Stromal cell of bone marrow (primary cell): ENCODE measurements around the gene DUS1L.

Source experiments
- DNase-seq: peaks from one replicate; pipeline ENCODE4 v3.0.0-alpha.2; 2012; ENCODE audit warnings: low read depth

The DUS1L gene

DNA sequence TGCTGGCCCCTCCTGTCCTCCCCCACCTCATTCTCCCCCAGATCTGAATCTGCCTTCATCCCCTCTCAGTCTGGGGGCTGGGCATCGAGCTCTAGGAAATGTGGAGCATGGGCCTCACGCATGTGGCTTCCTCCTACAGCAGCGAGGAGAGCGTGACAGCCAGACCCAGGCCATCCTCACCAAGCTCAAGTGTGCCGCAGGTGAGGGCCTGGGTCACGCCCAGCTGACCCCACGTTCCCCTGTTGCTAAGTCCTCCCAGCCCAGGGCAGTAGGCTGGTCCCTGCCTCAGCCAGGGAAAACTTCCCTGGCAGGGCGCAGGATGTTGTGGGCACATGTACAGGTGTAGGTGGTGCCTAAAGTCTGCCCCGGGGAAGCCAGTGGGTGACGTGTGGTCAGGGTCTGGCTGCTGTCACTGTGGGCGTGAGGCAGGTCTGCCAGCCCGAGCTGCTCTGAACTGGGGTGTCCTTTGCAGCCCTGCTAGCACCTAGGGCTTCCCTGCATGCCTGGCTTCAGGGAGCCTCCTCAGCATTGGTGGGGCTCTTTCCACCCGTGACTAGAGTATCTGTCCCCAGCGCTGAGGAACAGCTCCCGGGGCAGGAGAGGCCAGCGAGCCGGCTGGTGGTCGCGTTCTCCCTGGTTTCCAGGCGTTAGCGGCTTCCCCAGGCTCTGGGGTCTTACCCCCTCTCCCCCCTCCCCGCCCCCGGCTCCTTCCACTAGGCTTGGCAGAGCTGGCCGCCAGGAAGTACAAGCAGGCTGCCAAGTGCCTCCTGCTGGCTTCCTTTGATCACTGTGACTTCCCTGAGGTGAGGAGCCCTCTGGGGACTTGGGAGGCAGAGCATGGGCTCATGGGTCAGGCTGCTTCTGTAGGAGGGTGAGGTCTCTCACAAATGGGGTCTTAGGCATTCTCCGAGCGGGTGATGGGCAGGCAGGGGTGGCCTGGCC is 10.3 kb downstream of the DUS1L start:
- DNase-seq, result no peak

DNA sequence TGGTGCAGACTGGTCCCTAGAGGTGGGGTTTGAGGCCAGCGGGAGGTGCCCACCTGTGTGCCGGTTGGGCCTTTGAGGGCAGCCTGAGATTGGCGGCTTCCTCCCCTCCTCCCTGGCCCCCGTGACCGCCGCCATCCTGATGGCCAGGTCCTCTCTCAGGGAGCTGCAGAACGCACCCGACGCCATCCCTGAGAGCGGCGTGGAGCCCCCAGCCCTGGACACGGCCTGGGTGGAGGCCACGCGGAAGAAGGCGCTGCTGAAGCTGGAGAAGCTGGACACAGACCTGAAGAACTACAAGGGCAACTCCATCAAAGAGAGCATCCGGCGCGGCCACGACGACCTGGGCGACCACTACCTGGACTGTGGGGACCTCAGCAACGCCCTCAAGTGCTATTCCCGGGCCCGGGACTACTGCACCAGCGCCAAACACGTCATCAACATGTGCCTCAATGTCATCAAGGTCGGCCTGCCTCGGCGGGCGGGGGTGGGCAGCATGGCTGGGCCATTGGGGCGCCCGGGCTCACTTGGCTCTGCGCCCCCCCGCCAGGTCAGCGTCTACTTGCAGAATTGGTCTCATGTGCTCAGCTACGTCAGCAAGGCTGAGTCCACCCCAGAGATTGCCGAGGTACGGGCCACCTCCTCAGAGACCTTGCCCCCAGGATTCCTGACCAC is 11.1 kb downstream of the DUS1L start:
- no peak for DNase-seq

DNA sequence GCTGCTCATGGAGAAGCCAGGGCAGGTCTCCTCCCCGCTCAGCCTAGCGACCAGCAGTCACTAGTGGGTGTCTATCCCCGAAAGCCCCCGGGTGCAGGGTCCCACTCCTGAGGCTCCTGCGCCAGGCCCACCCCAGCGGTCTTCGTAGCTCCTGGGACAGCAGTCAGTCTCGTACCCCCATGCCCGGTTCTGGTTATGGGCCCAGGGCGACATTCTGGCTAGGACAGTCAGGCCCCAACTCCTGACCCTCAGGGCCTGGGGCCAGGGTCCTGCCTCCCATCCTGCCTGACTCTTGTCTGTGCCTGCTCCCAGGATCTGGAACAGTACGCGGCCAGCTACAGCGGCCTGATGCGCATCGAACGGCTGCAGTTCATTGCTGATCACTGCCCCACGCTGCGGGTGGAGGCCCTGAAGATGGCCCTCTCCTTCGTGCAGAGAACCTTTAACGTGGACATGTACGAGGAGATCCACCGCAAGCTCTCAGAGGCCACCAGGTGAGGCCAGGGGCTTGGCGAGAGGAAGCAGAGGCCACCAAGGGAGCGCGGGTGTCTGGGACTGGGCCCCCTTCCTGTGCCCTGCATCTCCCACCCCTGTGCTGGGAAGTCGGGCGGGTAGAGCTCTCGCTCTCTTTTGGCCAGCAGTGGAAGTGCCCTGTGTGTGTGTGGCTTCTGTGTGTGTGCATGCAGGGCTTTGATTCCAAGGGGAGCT is 11.9 kb downstream of the DUS1L start:
- no peak for DNase-seq

DNA sequence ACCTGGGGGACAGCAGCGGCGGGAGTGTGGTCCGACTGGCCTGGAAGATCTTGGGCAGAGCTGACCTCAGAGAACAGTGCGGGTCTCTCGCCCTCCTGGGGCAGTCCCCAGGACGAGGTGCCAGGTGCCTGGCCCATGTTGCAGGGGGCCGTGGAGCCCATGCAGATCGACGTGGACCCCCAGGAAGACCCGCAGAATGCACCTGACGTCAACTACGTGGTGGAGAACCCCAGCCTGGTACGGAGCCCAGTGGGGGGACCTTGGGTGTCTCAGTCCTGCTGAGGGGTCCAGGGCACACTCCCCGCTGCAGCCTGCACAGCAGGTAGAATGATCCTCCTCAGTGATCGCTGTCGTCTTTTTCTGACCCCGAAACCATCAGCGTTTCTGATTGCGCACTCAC is 12.5 kb downstream of the DUS1L start:
- DNase-seq, result no peak

DNA sequence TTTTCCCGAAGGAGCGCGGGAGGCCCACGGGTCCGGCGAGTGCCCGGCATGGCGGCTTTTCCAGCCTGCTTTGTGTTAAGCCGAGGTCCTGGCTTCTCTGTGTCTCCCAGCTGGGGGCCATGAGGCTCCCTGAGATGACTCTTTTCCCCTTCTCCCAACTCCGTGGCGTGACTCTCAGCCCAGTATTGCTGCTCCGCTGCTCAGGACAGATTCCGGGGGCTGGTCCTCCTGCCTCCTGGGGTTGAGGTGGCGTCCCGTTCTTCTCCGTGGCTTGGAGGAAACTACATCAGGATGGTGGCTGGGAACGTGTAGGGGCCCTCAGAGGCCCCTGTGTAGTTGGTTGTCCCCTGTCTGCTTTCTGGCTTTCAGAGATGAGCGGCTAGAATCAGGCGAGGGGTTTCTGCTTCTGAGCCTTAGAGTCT is 13.0 kb downstream of the DUS1L start:
- no peak for DNase-seq

DNA sequence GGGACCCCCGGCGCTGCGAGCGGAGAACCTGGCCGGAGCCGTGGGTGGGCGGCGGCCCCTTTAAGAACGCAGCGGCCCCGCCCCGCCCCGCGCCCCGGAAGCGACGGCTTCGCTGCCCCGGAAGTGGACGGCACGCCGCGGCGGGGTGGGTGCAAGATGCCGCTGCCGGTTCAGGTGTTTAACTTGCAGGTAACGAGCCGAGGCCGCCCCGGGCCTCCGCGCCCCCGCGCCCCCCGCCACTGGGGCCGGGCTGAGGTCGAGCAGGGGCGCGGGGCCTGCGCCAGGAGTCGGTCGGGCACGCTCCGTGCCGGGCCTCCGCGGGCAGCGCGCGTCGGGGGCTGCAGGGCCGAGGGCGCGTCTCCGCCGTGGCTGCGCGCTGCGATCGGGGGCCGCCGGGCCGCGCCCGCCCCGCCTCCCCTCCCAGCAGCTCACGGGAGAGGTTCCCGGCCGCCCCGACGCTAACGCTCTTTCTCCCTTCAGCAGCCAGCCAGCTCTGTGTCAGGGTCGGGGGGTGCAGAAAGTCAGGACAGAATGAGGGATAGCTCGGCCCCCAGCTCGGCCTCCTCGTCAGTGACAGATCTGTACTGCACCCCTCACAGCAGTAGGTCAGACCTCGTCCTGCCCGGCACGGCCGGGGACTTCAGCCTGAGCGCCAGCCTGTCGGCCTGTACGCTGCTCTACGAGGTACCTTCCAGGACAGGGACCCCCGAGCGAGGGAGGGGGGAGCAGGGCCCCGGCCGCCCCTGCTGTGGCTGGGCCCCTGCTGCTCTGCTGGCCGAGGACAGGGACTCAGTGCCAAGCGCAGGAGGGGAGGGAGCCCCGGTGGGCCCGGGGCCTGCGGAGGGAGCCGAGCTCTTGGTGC is 13.6 kb downstream of the DUS1L start, which contains the start of the genes GPS1 and RFNG:
GPS1 (plus strand) TSS at position 123 of the 862 bp plus-strand sequence; CDS start at position 157, 34 bp downstream.
RFNG (minus strand) TSS at position 36 of the 862 bp plus-strand sequence. CDS start 45 bp downstream, outside the sequence.
- DNase-seq, result no peak

DNA sequence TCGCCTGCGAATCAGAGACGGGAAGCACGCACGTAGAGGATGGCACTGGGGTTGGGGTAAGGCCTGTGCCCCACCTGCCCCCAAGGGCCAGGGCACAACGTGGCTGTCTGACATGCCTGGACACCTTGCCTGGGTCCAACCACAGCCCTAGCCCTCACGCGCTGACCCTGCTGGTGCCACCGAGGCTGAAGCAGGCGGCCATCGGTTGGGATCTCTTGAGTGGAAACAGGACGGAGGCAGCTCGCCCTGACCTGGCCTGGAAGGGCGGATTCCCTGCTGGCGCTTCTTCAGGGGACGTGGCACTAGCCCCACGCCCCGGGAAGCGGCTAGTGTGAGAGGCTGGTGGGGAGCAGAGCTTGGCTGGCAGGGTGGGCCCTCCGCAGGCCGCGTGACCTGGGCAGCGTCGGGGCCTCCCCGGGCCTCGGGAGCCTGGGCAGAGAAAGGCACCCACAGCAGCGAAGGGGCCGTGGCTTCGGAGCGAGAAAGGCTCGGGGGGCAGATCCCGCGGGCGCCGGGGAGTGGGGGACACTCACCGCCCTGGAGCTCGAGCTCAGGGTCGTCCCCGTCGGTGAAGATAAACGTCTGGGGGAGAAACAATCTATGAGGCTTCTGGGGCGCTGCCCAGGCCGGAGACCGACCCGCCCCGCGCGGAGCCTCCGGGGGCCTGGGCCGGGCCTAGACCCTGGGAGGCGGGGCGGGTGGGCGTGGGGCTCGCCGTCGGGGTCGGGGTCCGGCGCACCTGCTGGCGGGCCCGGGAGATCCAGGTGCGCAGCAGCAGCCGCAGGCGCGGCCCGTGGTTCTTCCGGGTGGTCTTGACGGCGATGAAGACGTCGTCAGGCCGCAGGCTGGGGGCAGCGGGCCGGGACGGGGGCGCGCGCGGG is 14.6 kb downstream of the DUS1L start:
- no peak for DNase-seq

DNA sequence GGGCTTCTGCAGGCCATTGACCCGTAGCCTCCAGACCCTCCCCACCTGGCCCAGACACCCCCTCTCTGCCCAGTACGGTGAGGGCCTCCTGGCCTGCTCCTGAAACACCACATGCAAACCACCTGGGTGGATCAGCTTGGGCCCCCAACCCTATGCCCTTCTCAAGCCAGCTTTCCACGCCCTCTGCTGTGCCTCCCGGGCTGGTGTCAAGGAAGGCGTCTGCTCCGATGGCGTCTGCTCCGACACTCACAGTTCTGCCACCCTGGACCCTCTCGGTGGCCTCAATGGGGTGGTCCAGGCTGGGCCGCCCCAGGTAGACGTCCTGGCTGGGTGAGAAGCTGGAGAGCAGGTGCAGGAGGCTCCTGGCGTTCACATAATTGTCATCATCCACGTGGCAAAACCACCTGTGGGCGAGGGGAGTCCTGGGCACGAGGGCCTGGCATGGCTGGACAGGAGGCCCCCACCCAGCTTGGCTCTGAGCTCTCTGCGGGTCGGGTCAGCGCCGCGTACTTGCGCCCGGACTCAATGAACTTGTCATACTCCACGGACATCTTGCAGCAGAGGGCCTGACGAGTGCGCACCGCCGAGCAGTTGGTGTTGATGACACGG is 15.3 kb downstream of the DUS1L start:
- no peak for DNase-seq

DNA sequence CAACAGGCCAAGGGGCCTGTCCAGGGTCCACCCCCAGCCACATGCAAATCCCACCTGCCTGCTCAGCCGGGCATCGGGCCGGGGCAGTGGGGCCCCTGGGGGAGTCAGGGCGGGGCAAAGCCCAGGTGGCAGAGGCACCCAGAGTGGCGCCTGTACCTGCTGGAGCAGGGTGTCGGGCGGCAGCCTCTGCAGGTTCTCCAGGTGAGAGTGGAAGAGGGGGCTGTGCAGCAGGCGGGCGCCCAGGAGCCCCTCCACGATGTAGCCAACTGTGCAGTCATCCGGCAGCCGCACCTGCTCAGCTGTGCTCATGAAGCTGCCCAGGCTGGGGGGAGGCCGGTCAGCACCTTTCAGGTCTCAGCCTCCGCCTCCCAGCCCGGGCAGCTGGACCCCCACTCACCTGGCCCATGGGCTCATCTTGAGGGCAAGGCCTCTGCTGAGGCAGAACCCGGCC is 16.1 kb downstream of the DUS1L start:
- no peak for DNase-seq

DNA sequence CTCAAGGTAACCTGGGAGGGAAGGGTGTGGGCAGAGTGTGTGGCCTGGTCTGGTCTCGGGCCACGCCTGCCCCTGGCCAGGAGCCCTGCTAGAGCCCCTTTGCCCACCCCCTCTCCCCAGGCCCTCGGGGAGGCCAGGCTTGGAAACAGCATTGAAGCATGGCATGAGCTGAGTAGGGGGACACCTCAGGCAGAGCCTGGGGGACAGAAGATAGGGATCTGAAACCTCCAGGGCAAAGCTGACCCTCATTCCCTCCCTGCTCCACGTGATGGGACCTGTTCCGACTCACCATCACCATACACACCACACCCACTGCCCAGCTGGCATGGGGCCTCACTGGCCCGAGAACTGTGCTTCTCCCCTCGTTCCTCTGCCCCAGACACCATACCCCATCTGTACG is 16.5 kb downstream of the DUS1L start:
- DNase-seq, result no peak

DNA sequence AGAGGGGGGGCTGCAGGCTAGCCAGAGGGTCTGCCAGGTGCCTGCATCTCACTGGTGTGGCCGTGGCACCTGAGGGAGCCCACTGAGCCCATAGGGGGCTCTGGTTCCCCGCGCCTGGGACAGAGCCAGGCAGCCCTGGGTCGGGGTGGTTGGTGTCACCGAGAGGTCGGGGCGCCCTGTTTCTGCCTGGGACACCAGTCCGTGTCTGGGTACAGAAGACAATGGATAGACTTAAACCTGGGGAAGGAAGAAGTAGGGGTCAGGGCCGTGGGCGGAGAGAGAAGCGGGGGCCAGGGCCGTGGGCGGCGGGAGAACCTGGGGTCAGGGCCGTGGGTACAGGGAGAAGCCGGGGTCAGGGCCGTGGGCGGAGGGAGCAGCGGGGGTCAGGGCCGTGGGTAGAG is 17.0 kb downstream of the DUS1L start:
- no peak for DNase-seq

DNA sequence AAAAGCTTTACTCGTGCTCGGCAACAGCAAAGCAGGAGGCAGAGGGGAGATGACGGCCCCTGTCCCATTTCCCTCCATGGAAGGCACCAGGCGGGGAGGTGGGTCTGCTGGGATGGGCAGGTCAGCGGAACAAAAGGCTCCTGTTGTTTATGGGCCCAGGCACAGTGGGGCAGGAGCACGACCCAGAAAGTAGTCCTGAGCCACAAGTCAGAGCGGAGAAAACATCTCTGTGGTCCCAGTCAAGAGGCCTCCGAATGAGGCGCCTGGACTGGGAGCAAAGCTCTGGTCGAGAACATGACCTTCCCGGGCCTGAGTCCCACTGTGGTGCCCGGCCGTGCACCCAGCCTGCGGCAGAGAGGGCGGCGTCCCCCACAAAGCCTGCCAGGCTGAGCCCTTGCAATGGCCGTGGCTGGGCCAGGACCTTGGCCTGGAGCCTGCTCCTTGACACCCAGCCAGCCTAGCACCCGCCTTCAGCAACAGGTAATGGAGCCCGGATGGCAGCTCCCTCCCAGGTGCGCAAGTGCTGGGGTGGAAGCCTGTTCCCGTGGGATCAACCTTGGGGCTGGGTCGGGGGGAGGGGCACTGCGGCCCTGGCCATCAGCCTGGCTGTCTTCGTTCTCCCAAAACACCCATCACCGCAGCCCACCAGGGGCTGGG is 17.6 kb downstream of the DUS1L start:
- DNase-seq, result no peak

DNA sequence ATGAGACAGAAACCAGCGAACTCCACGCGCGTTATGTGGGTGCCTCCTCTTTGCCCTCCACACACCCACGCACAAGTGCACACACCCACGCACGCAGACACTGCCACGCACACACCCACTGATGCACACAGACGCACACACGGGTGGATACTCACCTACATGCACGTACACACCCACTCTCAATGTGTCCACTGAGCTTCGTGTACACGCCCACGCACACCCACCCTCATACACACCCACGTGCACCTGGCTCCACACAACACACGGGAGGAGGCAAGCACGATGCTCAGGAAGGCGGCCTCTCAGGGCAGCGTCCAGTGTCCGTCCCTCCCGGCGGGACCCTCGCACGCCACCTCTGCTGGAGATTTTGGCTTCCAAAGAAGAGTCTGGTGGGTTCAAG is 18.2 kb downstream of the DUS1L start:
- DNase-seq, result no peak

DNA sequence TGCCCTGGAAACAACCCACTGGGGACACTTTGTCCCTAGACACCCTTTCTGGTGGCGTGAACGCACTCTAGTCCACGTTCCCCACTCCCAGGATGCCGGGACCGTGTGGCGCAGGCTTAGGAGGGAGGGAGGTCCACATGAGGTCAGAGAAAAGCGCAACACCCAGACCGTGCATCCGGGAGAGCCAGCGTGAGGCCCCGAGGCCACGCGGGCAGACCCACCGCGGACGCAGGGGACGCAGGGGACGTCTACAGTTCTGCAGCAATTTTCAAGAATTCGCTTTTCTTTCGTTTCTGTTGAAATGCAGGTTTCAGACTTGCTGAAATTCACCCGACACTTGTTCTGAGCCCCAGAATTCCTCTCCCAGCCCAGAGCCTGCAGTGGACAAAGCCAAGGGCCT is 18.7 kb downstream of the DUS1L start:
- DNase-seq, result no peak

DNA sequence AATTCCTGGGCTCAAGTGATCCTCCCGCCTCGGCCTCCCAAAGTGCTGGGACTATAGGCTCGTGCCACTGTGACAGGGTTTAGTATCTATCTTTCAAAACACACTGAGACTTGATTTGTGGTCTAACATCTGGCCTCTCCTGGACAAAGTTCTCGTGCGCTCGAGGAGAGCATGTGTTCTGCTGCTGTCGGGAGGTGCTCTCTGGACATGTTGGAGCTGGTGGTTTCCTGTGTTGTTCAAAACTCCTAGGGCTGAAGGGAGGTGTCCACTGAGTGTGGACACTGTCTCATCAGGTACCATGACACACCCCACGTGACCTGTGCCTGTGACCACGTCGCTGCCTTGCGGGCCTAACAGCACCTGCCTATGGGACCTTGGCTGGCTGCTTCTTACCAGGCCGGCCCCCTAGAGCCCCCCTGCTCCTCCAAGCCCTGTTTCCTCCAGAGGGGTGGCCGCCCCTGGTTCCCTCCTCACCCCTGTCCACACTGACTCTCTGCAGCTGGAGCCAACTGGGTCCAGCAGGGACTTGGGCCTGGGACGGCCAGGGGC is 19.6 kb downstream of the DUS1L start:
- no peak for DNase-seq

DNA sequence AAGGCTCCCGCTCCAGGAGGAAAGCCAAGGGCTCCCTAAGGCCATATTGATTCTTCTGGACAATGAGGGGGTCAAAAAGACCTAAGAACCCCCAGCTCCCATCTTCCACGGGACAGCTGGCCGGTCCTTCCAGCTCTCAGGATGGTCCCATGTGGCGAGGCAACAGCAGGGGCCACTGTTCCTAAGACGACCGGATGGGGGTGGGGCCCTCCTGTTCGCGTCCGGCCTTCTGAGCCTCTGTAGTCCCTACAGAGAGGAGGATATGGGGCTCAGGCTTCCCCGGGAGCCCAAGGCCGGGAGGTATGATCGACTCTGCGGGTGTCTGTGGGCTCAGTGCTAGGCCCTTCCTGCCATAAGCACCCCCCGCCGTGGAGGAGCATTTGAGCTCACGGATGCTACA is 22.1 kb downstream of the DUS1L start:
- no peak for DNase-seq

DNA sequence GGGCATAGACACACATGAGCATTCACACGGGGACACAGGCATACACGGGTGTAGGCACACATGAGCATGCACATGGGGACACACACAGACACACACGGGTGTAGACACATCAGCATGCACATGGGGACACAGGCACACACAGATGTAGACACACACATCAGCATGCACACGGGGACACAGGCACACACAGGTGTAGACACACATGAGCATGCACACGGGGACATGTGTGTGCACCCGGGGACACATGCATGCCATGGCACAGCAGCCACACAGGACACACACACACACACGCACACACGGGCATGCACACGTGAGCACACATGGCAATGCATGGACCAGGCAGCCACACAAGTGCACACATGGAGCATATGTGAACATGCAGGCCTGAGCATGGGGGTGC is 23.0 kb downstream of the DUS1L start:
- no peak for DNase-seq

DNA sequence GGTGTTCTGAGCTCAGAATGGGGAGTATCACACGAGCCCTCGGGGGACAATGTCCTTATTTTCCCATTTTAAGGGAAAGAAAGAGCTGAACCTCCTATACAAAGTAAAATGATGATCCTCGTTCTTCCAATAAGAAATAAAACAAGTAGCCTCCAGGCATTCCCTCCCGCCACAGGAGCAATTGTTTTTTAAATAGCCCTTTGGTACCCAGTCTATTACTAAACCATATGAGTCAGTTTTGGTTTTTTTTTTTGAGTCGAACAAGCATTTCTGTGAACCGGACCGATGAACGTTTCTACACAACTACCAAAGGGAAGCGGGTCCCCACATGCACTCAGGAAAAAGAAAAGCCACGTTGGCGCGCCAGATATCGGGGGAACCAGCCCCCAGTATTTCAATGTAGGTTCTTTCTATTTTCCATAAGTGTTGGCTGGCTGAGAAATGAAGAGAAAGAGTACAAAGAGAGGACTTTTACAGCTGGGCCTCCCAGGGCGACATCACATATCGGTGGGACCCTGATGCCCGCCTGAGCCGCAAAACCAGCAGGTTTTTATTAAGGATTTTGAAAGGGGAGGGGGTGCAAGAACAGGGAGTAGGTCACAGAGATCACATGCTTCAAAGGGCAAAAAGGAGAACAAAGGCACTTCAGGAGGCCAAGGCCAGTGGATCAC is 24.3 kb downstream of the DUS1L start:
- DNase-seq, result no peak
